ENCODE data around the gene WTIP.
"Not testable (repeated sequence)": the region's sequence is repeated elsewhere in the genome, so short reads cannot be mapped to it uniquely, and the experiment has no call there.

WTIP gene

DNA sequence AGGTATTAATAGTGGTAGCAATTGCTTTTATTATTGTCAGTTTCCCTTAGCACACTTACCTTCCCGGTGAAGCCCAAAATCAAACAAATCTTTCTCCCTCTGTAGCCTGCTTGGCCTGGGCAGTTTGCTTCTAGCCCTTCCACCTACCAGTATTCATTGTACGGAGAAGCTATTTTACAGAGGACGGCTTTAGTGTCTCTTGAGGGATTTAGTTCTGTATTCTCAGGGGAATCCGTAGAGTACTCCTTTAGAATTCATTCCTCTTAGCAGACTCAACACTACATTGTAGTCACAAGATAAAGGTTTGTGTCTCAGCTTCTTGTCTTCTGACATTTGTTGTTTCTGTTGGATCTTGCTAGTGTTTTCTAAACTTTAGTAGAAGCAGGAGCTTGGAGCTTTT, 24.1 kb upstream of the WTIP start:
- H3K27ac ChIP-seq: peak overlapping the region; percentile 97
- TF ChIP-seq, protein P1, sequence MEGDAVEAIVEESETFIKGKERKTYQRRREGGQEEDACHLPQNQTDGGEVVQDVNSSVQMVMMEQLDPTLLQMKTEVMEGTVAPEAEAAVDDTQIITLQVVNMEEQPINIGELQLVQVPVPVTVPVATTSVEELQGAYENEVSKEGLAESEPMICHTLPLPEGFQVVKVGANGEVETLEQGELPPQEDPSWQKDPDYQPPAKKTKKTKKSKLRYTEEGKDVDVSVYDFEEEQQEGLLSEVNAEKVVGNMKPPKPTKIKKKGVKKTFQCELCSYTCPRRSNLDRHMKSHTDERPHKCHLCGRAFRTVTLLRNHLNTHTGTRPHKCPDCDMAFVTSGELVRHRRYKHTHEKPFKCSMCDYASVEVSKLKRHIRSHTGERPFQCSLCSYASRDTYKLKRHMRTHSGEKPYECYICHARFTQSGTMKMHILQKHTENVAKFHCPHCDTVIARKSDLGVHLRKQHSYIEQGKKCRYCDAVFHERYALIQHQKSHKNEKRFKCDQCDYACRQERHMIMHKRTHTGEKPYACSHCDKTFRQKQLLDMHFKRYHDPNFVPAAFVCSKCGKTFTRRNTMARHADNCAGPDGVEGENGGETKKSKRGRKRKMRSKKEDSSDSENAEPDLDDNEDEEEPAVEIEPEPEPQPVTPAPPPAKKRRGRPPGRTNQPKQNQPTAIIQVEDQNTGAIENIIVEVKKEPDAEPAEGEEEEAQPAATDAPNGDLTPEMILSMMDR (conservative IDR thresholded peaks at IDR 0.05): no peak

- H3K27ac ChIP-seq: peak overlapping the region; percentile 97
- TF ChIP-seq, protein P1 (conservative IDR thresholded peaks at IDR 0.05): no peak
Observed at GRCh38 chr19:34458677-34459076, 22.9 kb upstream of the WTIP start.

DNA sequence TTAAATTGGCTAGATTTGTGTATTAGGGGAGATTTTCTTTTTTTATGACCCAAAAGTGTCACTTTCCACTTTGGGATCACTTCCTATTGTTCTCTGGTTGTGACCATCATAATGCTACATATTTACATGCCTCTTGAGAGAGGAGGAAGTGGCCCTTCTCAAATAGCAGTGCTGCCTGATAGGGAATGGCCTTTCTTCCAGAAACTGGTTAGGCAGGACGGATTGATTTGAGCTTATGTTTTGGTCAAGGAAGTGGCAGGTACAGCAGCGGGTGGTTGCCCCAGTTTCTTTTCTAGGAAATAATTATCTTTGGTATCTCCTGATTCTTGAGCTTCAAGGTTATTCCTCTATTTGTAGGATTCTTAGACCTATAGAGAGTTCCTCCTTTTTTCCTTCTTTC, 21.9 kb upstream of the WTIP start:
- peak overlapping the region; percentile 97 for H3K27ac ChIP-seq
- TF ChIP-seq, protein P1 (conservative IDR thresholded peaks at IDR 0.05): no peak

DNA sequence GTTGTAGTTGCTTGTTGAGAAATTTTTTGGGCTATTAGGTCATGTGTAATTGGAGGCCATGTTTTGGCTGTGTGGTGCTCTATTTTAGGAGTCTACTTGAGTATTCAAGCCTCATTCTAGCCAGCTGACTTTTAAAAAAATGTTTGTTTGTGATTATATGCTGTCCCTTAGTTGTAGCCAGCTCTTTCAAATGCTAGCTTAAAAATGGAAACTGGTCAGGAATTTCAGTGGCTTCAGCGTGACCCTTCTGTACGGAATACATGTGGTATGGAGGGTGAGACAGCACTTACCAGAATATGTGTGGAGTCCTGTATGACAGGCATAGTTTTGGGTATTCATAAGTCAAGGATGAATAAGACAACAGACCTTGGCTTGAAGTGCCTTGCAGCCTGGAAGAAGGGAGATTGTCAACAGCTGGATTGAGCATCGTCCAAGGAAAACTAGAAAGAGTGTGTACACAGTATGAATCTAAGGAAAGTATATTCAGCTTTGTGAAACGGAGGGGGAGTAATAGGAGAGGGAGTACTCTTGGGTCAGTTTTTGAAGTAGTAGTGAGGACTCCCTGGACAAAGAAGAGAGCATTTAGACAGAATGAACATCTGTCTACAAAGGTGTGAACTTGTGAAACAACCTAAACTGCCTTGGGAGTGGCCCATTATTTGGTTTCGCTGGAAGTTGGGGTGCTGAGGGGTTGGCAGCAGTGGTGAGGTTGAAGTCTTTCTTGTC, 20.0 kb upstream of the WTIP start:
- TF ChIP-seq, protein P1 (conservative IDR thresholded peaks at IDR 0.05): no peak
- peak overlapping the region; percentile 97 for H3K27ac ChIP-seq

GRCh38 chr19:34464785-34465184, 16.8 kb upstream of the WTIP start:
- not testable (repeated sequence) for H3K27ac ChIP-seq

- TF ChIP-seq, protein P1 (conservative IDR thresholded peaks at IDR 0.05): no peak
- H3K27ac ChIP-seq: no peak overlapping the region
Observed at GRCh38 chr19:34468409-34468808, 13.1 kb upstream of the WTIP start.

GRCh38 chr19:34469026-34469425, 12.5 kb upstream of the WTIP start:
- H3K27ac ChIP-seq: not testable (repeated sequence)

DNA sequence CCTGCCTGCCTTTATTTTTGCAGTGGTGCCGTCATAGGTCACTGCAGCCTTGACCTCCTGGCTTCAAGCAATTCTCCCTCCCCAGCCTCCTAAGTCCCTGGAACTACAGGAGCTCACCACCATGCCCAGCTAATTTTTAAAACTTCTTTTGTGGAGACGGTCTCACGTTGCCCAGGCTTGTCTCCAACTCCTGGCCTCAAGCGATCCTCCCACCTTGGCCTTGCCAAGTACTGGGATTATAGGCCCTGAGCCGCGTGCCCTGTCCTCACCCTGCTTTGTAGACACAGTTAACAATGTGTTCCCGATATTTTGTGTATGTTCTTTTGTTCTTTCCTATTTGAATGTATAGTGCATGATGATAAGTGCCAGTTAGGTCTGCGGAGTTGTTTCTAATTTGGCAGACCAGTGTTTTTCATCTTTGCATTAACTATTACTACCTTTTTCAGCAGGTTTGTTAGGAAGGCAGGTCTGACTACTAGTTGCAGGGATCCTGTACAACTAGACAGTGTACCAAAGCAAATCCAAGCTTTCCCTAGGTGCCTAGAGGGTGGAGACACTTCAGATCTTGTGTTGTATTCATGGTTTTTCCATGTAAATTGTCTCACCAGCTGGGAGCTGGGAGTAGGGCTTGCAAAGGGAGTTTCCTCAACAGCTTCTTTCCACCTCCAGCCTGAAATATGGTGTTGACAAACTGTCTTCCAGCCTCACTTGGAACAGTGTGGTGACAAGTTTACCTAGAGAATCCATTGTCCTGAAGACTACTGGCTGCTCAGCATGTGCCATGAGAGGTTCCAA, 9.5 kb upstream of the WTIP start:
- H3K27ac ChIP-seq: peak overlapping the region; percentile 48
- TF ChIP-seq, protein P1 (conservative IDR thresholded peaks at IDR 0.05): no peak
